ENCODE data around the gene GASK1A. TPM values are rescaled to one million over a fixed set of nuclear protein-coding genes. Genes with fewer than 3 reads are reported as not detected.

GASK1A gene
- total RNA-seq, 1 experiment from 2014 or later: 1.9 TPM

DNA sequence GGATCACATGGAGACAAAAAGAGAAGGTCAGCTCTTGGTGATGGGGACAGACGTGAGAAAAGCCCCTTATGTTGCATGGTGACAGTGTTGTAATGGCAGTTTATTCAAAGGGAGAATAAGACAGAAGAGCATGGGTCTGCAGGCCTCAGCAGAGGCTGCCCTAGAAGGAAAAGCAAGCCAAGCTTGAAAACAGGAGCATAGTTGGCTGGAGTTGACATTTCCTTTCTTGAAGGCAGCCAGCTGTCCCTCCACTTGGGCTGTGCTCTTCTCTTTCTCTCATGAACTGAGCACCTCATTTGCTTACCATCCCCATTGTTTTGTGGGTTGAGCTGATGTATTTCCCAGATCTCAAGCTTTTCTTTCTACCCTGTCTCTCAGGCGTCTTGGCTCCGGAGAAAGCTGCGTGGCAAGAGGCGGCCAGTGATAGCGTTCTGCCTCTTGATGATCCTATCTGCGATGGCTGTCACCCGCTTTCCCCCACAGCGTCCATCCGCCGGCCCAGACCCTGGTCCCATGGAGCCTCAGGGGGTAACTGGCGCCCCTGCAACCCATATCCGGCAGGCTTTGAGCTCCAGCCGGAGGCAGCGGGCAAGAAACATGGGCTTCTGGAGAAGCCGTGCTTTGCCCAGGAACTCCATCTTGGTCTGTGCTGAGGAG, 52.9 kb downstream of the GASK1A start:
- CTCF ChIA-PET: no interaction called here
- Histone ChIP-seq H3K9me3 (ENCODE audit: low read length) (no peaks in the 10 kb centered on the region), H3K27ac (ENCODE audit: low read length) (no peak overlapping the region), H3K27me3 (ENCODE audit: low read length) (peaks cover 14% of the 10 kb centered on the region), H3K4me1 (ENCODE audit: insufficient read depth, low read length) (no peaks in the 10 kb centered on the region; the same call in 1 of the 2 replicates), H3K4me3 (ENCODE audit: low read length) (no peak overlapping the region), H3K36me3 (ENCODE audit: low read depth, low read length) (no peaks in the 10 kb centered on the region), H3K9ac (ENCODE audit: low read length) (no peak overlapping the region), H4K20me1 (ENCODE audit: low read length) (no peaks in the 10 kb centered on the region), H3K79me2 (ENCODE audit: low read length) (no peaks in the 10 kb centered on the region), H3K4me2 (ENCODE audit: low read length) (no peak overlapping the region), H3K9me2 (replicated peaks; ENCODE audit: low read length) (no peaks in the 10 kb centered on the region), H2AFZ (ENCODE audit: low read length) (no peak overlapping the region), H3F3A (ENCODE audit: low read length, unreplicated experiment) (no peaks in the 10 kb centered on the region)
- no TSS peak for BruUV-seq (replicated peaks)
- DNase-seq (no peak), ATAC-seq (no peak)
- intact Hi-C loops (cut with micrococcal nuclease): no loop called here
- TF ChIP-seq EZH2phosphoT487 (IDR thresholded peaks at IDR 0.05; ENCODE audit: borderline replicate concordance, low read length) (no peak), EZH2 (IDR thresholded peaks at IDR 0.05; ENCODE audit: low read length, unreplicated experiment) (no peak)
- TF ChIP-seq, protein P1, sequence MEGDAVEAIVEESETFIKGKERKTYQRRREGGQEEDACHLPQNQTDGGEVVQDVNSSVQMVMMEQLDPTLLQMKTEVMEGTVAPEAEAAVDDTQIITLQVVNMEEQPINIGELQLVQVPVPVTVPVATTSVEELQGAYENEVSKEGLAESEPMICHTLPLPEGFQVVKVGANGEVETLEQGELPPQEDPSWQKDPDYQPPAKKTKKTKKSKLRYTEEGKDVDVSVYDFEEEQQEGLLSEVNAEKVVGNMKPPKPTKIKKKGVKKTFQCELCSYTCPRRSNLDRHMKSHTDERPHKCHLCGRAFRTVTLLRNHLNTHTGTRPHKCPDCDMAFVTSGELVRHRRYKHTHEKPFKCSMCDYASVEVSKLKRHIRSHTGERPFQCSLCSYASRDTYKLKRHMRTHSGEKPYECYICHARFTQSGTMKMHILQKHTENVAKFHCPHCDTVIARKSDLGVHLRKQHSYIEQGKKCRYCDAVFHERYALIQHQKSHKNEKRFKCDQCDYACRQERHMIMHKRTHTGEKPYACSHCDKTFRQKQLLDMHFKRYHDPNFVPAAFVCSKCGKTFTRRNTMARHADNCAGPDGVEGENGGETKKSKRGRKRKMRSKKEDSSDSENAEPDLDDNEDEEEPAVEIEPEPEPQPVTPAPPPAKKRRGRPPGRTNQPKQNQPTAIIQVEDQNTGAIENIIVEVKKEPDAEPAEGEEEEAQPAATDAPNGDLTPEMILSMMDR (conservative IDR thresholded peaks at IDR 0.05; ENCODE audit: low read depth, low read length): no peak
- POLR2A ChIA-PET (ENCODE audit: unreplicated experiment): no interaction called here

DNA sequence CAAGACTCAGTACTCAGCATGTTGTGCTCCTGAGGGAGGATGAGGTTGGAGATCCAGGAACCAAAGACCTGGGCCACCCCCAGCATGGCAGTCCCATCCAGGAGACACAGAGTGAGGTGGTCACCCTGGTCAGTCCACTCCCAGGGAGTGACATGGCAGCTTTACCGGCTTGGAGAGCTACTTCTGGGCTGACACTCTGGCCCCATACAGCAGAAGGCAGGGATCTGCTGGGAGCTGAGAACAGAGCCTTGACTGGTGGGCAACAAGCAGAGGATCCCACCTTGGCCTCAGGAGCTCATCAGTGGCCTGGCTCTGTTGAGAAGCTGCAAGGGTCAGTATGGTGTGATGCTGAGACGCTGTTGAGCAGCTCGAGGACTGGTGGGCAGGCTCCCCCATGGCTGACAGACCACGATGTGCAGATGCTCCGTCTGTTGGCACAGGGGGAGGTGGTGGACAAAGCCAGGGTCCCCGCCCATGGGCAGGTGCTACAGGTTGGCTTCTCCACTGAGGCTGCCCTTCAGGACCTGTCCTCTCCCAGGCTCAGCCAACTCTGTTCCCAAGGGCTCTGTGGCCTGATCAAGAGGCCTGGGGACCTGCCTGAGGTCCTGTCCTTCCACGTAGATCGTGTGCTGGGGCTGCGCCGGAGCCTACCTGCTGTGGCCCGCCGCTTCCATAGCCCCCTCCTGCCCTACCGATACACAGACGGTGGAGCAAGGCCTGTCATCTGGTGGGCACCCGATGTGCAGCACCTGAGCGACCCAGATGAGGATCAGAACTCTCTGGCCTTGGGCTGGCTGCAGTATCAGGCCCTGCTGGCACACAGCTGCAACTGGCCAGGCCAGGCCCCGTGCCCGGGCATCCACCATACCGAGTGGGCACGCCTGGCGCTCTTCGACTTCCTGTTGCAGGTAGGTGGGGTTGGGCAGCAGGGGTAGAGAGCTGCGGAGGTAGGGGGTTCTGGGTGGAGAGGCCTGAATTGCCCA, 53.8 kb downstream of the GASK1A start:
- Histone ChIP-seq H3K4me3 (ENCODE audit: low read length) (no peak overlapping the region), H3K9me3 (ENCODE audit: low read length) (no peaks in the 10 kb centered on the region), H3K4me2 (ENCODE audit: low read length) (no peak overlapping the region), H3K4me1 (ENCODE audit: insufficient read depth, low read length) (no peaks in the 10 kb centered on the region; the same call in 1 of the 2 replicates), H3K27me3 (ENCODE audit: low read length) (peaks cover 19% of the 10 kb centered on the region), H3K27ac (ENCODE audit: low read length) (no peak overlapping the region), H4K20me1 (ENCODE audit: low read length) (no peaks in the 10 kb centered on the region), H3K9ac (ENCODE audit: low read length) (no peak overlapping the region), H3F3A (ENCODE audit: low read length, unreplicated experiment) (no peaks in the 10 kb centered on the region), H2AFZ (ENCODE audit: low read length) (no peak overlapping the region), H3K79me2 (ENCODE audit: low read length) (no peaks in the 10 kb centered on the region), H3K36me3 (ENCODE audit: low read depth, low read length) (no peaks in the 10 kb centered on the region), H3K9me2 (replicated peaks; ENCODE audit: low read length) (no peaks in the 10 kb centered on the region)
- no TSS peak for BruUV-seq (replicated peaks)
- no peak for ATAC-seq
- intact Hi-C loops (cut with micrococcal nuclease): no loop called here
- no peak for TF ChIP-seq EZH2 (IDR thresholded peaks at IDR 0.05; ENCODE audit: low read length, unreplicated experiment)
- no peak for TF ChIP-seq EZH2phosphoT487 (IDR thresholded peaks at IDR 0.05; ENCODE audit: borderline replicate concordance, low read length)
- TF ChIP-seq, protein P1 (conservative IDR thresholded peaks at IDR 0.05; ENCODE audit: low read depth, low read length): no peak
- ChIA-PET CTCF (no interaction called here), POLR2A (ENCODE audit: unreplicated experiment) (no interaction called here)
- no peak for DNase-seq
